Fibroblast of skin of scalp (primary cell): ENCODE results near the gene MAP3K13.
"Not testable (repeated sequence)": the region's sequence is repeated elsewhere in the genome, so short reads cannot be mapped to it uniquely, and the experiment has no call there.

Experiments
- DNase-seq: peaks from one replicate; pipeline ENCODE4 v3.0.0-alpha.2; 2013

MAP3K13 gene

GRCh38 chr3:185457376-185457775 is 94.4 kb downstream of the MAP3K13 start:
- DNase-seq, result no peak

GRCh38 chr3:185460309-185460708 is 97.4 kb downstream of the MAP3K13 start:
- DNase-seq, result no peak

- DNase-seq, result peak; percentile 7
Observed at GRCh38 chr3:185460719-185461350, 97.9 kb downstream of the MAP3K13 start.

- DNase-seq, result no peak
Observed at GRCh38 chr3:185465471-185465870, 102.5 kb downstream of the MAP3K13 start.

GRCh38 chr3:185466123-185466522 is 103.2 kb downstream of the MAP3K13 start:
- DNase-seq, result not testable (repeated sequence)

- DNase-seq, result no peak
Observed at GRCh38 chr3:185469542-185469941, 106.6 kb downstream of the MAP3K13 start.

GRCh38 chr3:185470323-185470722 is 107.4 kb downstream of the MAP3K13 start:
- no peak for DNase-seq

- DNase-seq, result no peak
Observed at GRCh38 chr3:185473290-185473815, 110.4 kb downstream of the MAP3K13 start.

GRCh38 chr3:185474922-185475321 is 112.0 kb downstream of the MAP3K13 start:
- DNase-seq, result not testable (repeated sequence)

GRCh38 chr3:185477316-185477715 is 114.4 kb downstream of the MAP3K13 start:
- DNase-seq, result no peak

GRCh38 chr3:185479373-185479945 is 116.5 kb downstream of the MAP3K13 start:
- no peak for DNase-seq

- DNase-seq, result no peak
Observed at GRCh38 chr3:185484296-185484695, 121.4 kb downstream of the MAP3K13 start.

- no peak for DNase-seq
Observed at GRCh38 chr3:185486394-185486793, 123.5 kb downstream of the MAP3K13 start.

GRCh38 chr3:185488465-185488864 is 125.5 kb downstream of the MAP3K13 start:
- no peak for DNase-seq

- DNase-seq, result no peak
Observed at GRCh38 chr3:185489462-185489861, 126.5 kb downstream of the MAP3K13 start.

- DNase-seq, result no peak
Observed at GRCh38 chr3:185490241-185490640, 127.3 kb downstream of the MAP3K13 start.

- DNase-seq, result peak; percentile 89
Observed at GRCh38 chr3:185498503-185499396, 135.8 kb downstream of the MAP3K13 start, which contains the start of gene TMEM41A. Gene TMEM41A, minus strand, starts transcription at chr3:185499035. Its CDS starts 74 bp downstream, at chr3:185498961.

- DNase-seq, result no peak
Observed at GRCh38 chr3:185502987-185503386, 140.1 kb downstream of the MAP3K13 start.

GRCh38 chr3:185503521-185503920 is 140.6 kb downstream of the MAP3K13 start:
- no peak for DNase-seq

- no peak for DNase-seq
Observed at GRCh38 chr3:185504636-185505035, 141.7 kb downstream of the MAP3K13 start.

GRCh38 chr3:185507883-185508282 is 144.9 kb downstream of the MAP3K13 start:
- no peak for DNase-seq

GRCh38 chr3:185508335-185508991 is 145.5 kb downstream of the MAP3K13 start:
- no peak for DNase-seq

GRCh38 chr3:185511711-185512110 is 148.8 kb downstream of the MAP3K13 start:
- DNase-seq, result no peak
